HG03045 (cell line): Measurements from ENCODE around the gene LMNTD2.
A peak's percentile ranks its signal among the peaks of the same experiment; 100 is the strongest.

Source experiments
- ATAC-seq: cut with Tn5 transposase; IDR thresholded peaks from one replicate; pipeline ENCODE4 v1.9.1; 2021; ENCODE audit warnings: mild to moderate bottlenecking, moderate library complexity; ENCODE audit not compliant: unreplicated experiment

LMNTD2 gene

DNA sequence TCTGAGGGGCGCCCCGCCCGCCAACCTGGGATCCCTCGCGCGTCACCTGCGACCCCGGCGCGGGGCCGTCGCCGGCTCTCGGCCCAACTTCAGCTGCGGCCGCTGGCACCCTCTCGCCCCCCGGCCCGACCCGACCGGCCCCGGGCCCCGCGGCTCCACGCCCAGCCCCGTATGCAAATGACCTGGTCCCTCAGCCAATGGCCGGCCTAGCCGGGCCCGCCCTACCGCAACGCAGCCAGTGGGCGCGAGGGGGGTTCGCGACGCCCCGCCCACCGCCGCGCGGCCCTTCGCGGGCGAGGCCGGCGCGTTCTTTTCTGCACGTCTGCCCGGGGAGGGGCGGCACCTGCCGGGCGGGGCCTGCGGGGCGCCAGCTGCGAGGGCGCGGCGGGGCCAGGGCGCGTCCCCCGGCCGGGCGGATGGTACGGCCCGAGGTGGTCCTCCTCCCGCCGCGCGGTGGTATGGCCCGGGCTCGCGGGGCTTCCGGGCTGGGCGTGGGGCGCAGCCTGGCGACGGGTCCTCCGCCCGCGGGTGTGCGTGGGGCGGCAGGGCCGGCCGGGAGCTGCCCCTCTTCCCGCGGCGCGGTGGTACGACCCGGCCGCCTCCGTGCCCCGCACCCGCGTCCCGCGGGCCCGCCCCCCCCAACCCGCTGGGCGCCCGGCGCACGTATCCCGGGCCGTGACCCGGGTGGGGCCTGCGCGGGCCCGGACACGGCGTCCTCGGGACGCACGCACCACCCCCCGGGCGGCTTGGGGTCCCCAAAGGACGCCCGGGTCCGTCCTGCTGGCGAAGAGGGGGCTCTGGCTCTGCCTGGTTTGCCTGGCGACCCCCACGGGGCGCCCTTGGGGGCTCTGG, 8.0 kb upstream of the LMNTD2 start:
- peak; percentile 79 for ATAC-seq

DNA sequence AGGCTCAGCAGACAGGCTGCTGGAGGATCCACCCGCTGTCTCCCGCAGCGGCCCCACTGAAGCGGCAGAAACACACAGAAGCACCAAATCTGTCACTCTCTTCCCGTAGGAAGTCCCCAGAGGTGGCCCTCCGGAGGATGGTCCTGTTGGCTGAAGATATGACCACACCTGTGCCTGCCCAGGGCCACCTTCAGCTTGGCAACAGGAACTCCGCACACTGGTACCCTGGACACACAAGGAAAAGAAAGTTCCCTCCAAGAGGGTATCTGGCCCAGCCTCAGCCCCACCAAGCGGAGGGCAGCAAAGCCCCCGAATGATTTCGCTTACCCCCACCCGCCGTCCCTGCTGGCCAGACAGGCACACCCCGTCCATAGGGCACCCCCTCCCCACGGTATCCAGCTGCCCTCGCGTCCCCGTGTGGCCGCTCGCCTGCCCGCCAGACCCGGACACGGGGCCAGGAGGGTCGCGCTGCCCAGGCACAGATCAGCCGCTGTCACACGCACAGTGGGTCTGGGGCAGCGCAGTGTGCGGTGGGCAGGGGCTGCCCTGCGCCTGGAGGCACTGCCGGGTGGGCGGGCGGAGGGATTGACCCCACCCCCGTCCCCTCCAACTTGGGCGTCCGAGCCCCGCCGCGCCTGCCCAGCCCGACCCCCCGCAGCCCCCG, 7.2 kb upstream of the LMNTD2 start:
- no peak for ATAC-seq

DNA sequence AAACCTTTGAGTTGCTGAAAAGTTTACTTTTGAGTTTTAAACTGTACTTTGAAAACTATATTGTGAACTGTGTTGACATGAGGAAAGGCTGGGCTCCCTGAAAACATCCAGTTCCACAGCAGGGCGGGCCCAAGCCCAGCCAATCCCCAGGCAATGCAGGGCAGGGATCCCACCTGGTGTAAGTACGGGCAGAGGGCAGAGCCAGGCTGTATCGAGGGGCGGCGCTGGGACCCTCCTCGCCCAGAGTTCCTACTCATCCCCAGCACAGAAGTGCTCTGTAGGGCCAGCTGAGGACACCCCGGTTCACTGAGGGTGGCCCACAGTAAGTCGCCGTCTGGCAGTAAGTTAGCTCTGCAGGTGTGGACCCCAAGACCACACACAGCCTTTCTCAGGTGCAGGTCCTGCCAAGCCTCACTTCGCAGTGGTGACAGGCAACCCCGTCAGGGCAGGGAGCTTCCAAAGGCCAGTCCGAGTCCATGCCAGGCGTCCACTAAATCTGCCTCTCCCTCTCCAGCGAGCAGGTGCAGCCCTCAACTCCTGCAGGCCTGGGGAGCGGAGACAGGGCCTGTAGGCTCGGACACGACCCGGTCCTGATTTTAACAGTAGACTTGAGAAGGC, 6.6 kb upstream of the LMNTD2 start:
- ATAC-seq = no peak

- ATAC-seq = no peak
Observed at GRCh38 chr11:565921-566509, 5.5 kb upstream of the LMNTD2 start.

- no peak for ATAC-seq
Observed at GRCh38 chr11:563812-564578, 3.5 kb upstream of the LMNTD2 start.

GRCh38 chr11:563066-563811, 2.7 kb upstream of the LMNTD2 start:
- ATAC-seq = no peak

DNA sequence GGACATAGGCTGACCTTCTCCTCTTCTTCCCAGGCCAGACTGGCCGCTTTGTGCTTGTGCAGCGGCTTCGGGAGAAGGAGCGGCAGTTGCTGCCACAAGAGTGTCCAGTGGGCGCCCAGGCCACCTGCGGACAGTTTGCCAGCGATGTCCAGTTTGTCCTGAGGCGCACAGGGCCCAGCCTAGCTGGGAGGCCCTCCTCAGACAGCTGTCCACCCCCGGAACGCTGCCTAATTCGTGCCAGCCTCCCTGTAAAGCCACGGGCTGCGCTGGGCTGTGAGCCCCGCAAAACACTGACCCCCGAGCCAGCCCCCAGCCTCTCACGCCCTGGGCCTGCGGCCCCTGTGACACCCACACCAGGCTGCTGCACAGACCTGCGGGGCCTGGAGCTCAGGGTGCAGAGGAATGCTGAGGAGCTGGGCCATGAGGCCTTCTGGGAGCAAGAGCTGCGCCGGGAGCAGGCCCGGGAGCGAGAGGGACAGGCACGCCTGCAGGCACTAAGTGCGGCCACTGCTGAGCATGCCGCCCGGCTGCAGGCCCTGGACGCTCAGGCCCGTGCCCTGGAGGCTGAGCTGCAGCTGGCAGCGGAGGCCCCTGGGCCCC, 1.6 kb upstream of the LMNTD2 start:
- ATAC-seq = no peak

DNA sequence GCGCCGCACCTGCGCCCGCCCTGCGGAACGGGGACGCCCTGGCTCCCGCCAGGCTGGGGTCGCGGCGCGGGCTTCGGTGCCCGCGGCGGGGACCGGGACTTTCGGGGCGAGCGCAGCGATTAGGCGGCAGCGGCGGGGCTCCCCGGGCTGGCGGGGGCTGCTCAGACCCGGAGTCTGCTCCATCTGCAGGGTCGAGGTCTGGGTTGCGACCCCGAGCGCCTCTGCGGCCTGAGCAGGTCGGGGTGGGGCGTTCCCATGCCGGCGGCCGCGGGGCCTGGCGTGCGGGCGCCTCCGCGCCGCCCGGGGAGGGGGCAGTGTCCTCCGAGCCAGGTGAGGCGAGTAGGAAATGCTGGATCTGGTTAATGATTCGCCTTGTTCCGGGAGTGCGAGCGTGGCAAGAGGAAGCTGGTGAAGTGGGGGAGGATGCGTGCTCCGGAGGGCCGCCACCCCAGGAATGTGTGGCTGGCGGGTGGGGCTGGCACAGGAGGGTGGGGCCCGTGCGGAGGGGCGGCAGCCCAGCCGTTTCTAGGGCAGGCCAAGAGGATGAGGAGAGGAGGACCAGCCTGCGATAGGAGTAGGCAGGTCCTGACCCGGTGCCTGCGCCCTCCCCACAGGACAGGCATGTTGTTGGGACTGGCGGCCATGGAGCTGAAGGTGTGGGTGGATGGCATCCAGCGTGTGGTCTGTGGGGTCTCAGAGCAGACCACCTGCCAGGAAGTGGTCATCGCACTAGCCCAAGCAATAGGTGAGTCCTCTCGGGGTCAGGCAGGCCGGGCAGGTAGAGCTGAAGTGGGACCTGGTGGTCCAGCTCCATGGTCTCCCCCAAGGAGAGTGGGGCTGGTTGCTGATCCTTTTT, 838 bp upstream of the LMNTD2 start:
- peak; percentile 11 for ATAC-seq

DNA sequence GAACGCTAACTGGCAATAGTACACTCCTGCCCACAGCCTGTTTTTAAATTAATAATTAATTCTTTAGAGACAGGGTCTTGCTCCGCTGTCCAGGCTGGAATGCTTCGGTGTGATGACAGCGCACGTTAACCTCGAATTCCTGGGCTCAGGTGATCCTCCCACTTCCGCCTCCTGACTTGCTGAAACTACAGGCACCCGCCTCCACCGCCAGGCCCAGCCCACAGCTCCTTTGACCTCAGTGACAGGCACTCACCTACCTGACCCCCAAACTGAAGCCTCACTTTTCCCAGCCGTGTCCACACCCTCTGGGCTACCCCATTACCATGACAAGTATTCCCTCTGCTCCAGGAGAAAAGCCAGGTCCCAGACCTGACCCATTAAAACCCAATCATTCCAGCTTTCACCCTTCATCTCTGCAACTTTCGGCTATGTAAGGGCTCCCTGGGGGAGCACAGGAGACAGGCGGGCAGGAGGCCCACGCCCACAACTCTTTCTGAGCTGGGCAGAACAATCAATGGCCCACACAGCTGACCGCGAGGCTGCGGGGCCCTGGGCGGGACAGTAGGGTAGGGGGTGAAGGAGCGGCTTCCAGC, 730 bp downstream of the LMNTD2 start:
- no peak for ATAC-seq

DNA sequence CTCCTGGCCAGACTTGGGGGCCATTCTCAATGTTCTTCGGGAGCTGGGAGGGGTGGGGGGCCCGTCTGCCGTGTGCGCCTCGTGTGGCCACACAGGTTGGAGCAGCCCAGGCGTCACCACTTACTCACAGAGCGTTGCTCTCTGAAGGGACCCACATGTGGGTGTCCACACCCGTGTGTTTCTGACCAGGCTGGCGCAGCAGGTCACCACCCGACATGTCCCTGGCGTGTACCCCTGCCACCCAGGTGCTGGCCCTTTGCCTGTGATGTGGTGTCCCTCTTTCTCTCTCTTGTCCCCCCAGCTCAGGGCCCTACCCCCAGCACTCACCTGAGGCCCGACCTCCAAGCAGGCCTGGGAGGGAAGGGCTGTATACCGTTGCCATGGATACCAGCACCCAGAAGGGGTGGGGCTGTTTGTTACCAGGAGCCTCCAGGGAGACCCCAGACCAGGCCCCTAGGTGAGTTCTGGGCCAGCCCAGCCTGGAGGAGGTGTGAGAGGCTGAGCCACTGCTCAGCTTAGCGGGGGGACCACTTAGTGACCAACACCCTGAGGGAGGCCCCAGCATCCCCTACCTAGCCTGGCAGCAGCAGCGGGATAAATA, 1.4 kb downstream of the LMNTD2 start:
- ATAC-seq = no peak

GRCh38 chr11:558503-558902, 2.0 kb downstream of the LMNTD2 start:
- no peak for ATAC-seq

- no peak for ATAC-seq
Observed at GRCh38 chr11:557328-558132, 3.0 kb downstream of the LMNTD2 start.

GRCh38 chr11:556662-557256, 3.8 kb downstream of the LMNTD2 start:
- ATAC-seq = no peak

- no peak for ATAC-seq
Observed at GRCh38 chr11:555780-556661, 4.5 kb downstream of the LMNTD2 start.

DNA sequence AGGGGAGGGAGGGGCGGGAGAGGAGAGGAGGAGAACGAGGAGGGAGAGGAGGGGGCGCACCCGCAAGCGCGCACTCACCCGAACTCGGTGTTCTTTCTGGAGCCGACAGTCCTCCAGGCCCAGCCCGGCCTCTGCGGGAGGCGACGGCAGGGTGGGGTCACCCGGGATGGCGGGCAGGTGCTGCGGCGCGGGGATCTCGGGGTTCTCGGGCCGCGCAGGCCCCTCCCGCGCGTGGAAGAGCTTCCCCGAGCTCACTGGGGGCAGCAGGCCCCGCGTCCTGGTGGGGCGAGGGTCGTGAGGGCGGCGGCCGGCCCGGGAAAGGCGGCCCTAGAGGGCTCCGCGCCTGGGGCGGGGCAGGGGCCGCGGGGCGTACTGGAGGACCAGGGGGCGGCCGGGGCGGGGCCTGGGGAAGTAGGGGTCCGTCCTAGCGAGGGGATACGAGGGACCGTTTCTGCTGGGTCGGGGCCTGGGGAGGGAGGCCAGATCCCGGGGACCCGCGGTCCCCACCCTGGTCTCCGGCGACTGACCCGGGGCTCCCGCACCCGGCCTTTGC, 5.2 kb downstream of the LMNTD2 start:
- ATAC-seq = no peak
